Hepatocyte (in vitro differentiated cells): ENCODE measurements around the gene ADGRA1. TPM values are rescaled to one million over a fixed set of nuclear protein-coding genes. Genes with fewer than 3 reads are reported as not detected.

Experiments
- DNase-seq: peaks from one replicate; pipeline ENCODE4 v3.0.0-alpha.2; 2016; ENCODE audit warnings: low spot score
- H2AFZ ChIP-seq: fragments of 200-600 bp; sonication (generic); 2 replicates; pipeline ENCODE4 v1.6.0; 2016; ENCODE audit warnings: antibody characterized with exemption, mild to moderate bottlenecking
- H3K27ac ChIP-seq: fragments of 200-600 bp; sonication (generic); 2 replicates; pipeline ENCODE4 v1.5.1; 2016; ENCODE audit warnings: mild to moderate bottlenecking
- H3K27me3 ChIP-seq: fragments of 200-600 bp; sonication (generic); 2 replicates; pipeline ENCODE4 v1.6.1; 2016
- H3K36me3 ChIP-seq: fragments of 200-600 bp; sonication (generic); replicated peaks from 2 replicates; pipeline ENCODE4 v1.5.1; 2016; ENCODE audit warnings: low read depth; ENCODE audit not compliant: insufficient read depth
- H3K4me1 ChIP-seq: fragments of 200-600 bp; sonication (generic); 2 replicates; pipeline ENCODE4 v1.5.1; 2016; ENCODE audit warnings: mild to moderate bottlenecking, moderate library complexity; ENCODE audit not compliant: insufficient read depth
- H3K4me2 ChIP-seq: fragments of 200-600 bp; sonication (generic); 2 replicates; pipeline ENCODE4 v1.6.0; 2016
- H3K4me3 ChIP-seq: fragments of 200-600 bp; sonication (generic); 2 replicates; pipeline ENCODE4 v1.5.1; 2016; ENCODE audit warnings: mild to moderate bottlenecking
- H3K79me2 ChIP-seq: fragments of 200-600 bp; sonication (generic); 2 replicates; pipeline ENCODE4 v1.6.0; 2017; ENCODE audit warnings: mild to moderate bottlenecking
- H3K9me2 ChIP-seq: fragments of 200-600 bp; sonication (generic); replicated peaks from 2 replicates; pipeline ENCODE4 v1.6.0; 2017; ENCODE audit warnings: mild to moderate bottlenecking; ENCODE audit not compliant: insufficient read depth
- H3K9me3 ChIP-seq: fragments of 200-600 bp; sonication (generic); 2 replicates; pipeline ENCODE4 v1.5.1; 2016; ENCODE audit warnings: low read depth, mild to moderate bottlenecking
- H4K20me1 ChIP-seq: fragments of 200-600 bp; sonication (generic); 2 replicates; pipeline ENCODE4 v1.6.0; 2016; ENCODE audit warnings: mild to moderate bottlenecking; ENCODE audit not compliant: insufficient read depth, poor library complexity, severe bottlenecking
- CTCF ChIP-seq: fragments of 200-600 bp; sonication (generic); IDR thresholded peaks from 2 replicates; pipeline ENCODE4 v1.5.1; 2016; ENCODE audit warnings: antibody characterized with exemption, mild to moderate bottlenecking; ENCODE audit not compliant: poor library complexity
- EZH2 ChIP-seq: fragments of 200-600 bp; sonication (generic); IDR thresholded peaks from 2 replicates; pipeline ENCODE4 v1.6.1; 2016; ENCODE audit warnings: antibody characterized with exemption, mild to moderate bottlenecking, borderline replicate concordance
- EZH2phosphoT487 ChIP-seq: fragments of 200-600 bp; sonication (generic); IDR thresholded peaks from one replicate; pipeline ENCODE4 v1.6.1; 2018; ENCODE audit warnings: antibody characterized with exemption, mild to moderate bottlenecking, low read depth, moderate library complexity; ENCODE audit not compliant: unreplicated experiment, severe bottlenecking
- WGBS: methylation state at CpG from one replicate; pipeline ENCODE4 v1.1.6; 2016; ENCODE audit warnings: low lambda C conversion rate; ENCODE audit errors: missing lambda C conversion rate; 5-methylcytosine and 5-hydroxymethylcytosine counted together
- polyA plus RNA-seq: library from polyadenylated mRNA; unstranded; fragments of >200 nt; fragmentation: Nextera tagmentation; extraction: Ambion mirVana; gene quantifications from 2 replicates; pipeline ENCODE4 v1.2.1, GENCODE V29; 2016
- total RNA-seq: library from RNA; depleted of rRNA; stranded (reverse); fragments of >200 nt; gene quantifications from 2 replicates; pipeline ENCODE4 v1.2.3, GENCODE V29; 2014

The ADGRA1 gene
- total and polyA plus RNA-seq, 2 experiments from 2014 or later, result 0.47 TPM; not detected in 1

GRCh38 chr10:133068111-133069032 lies 19.4 kb upstream of the ADGRA1 start:
- Histone ChIP-seq H3K9me2 (no peaks in the 10 kb centered on the region), H2AFZ (no peak overlapping the region), H3K4me3 (no peak overlapping the region), H3K27ac (no peak overlapping the region), H3K79me2 (no peaks in the 10 kb centered on the region), H3K27me3 (no peaks in the 10 kb centered on the region), H3K36me3 (no peaks in the 10 kb centered on the region), H3K9me3 (no peaks in the 10 kb centered on the region), H4K20me1 (no peaks in the 10 kb centered on the region), H3K4me1 (no peaks in the 10 kb centered on the region), H3K4me2 (no peak overlapping the region)
- no peak for DNase-seq
- WGBS, result 91% methylated on average over 23 of the region's 24 CpGs
- TF ChIP-seq EZH2phosphoT487 (no peak), EZH2 (no peak), CTCF (no peak)

DNA sequence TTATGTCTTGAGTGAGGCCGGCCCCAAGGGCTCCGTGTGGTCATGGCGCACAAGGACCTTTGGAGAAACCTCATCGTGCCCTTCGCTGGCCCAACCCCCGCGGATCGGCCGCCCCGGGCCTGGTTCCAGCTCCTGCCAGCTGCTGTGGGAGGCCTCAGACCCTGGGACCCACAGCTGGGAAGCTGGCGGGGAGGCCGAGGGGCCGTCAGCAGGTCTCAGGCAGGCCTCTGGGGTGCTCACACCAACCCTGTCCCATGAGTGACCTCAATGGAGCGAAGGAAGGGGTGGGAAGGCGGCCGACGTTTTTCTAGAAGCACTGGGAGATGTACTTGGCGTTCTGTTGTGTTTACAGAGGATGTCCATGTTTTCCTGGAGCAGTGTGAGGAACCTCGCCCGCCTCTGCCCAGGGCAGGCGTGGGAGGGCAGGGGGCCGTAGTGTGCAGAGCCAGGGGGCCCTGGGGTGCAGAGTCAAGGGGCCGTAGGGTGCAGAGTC lies 18.6 kb upstream of the ADGRA1 start:
- Histone ChIP-seq H3K79me2 (no peaks in the 10 kb centered on the region), H3K4me3 (no peak overlapping the region), H3K27ac (no peak overlapping the region), H3K36me3 (no peaks in the 10 kb centered on the region), H3K9me3 (no peaks in the 10 kb centered on the region), H3K27me3 (no peaks in the 10 kb centered on the region), H3K4me1 (no peaks in the 10 kb centered on the region), H4K20me1 (no peaks in the 10 kb centered on the region), H3K9me2 (no peaks in the 10 kb centered on the region), H2AFZ (no peak overlapping the region), H3K4me2 (no peak overlapping the region)
- 89% methylated on average over 23 of the region's 23 CpGs for WGBS
- DNase-seq, result no peak
- TF ChIP-seq EZH2phosphoT487 (no peak), EZH2 (no peak), CTCF (no peak)

DNA sequence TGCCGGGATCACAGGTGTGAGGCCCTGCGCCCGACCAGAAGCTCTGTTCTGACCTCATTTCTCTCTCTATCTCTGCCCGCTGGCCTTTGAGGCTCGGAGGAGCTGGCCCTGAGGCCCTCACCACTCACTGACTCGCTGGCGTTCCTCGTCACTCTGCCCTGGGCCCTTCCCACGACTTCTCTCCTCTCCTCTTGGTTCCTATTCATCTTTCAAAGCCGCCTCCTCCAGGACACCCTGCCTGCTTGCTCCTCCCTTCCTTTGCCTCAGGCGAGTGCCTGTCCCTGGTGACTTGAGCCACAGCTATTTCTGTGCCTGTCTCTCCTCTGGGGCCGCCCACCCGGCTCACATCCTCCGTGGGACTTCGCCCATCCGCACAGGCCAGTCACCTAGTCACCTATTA lies 17.3 kb upstream of the ADGRA1 start:
- Histone ChIP-seq H3K9me2 (no peaks in the 10 kb centered on the region), H3K36me3 (no peaks in the 10 kb centered on the region), H3K79me2 (no peaks in the 10 kb centered on the region), H2AFZ (no peak overlapping the region), H3K4me3 (no peak overlapping the region), H4K20me1 (no peaks in the 10 kb centered on the region), H3K4me2 (no peak overlapping the region), H3K4me1 (no peaks in the 10 kb centered on the region), H3K27ac (no peak overlapping the region), H3K9me3 (no peaks in the 10 kb centered on the region), H3K27me3 (no peaks in the 10 kb centered on the region)
- WGBS, result 78% methylated on average over 16 of the region's 16 CpGs
- no peak for DNase-seq
- no peak for TF ChIP-seq EZH2phosphoT487
- TF ChIP-seq CTCF, result no peak
- no peak for TF ChIP-seq EZH2
